NCI-H1930 (cell line): ENCODE results near the gene MATCAP1.

ENCODE experiments used
- DNase-seq, 2 experiments: peaks; one replicate each; lab custom pipeline; 2025; lab: John Stamatoyannopoulos, UW

Gene MATCAP1

GRCh38 chr16:67183627-67184452, at the start of gene MATCAP1:
Gene MATCAP1 (minus strand): TSS chr16:67183963. CDS start chr16:67180610, 3,353 bp downstream.
- peak; percentile 90 for DNase-seq

DNA sequence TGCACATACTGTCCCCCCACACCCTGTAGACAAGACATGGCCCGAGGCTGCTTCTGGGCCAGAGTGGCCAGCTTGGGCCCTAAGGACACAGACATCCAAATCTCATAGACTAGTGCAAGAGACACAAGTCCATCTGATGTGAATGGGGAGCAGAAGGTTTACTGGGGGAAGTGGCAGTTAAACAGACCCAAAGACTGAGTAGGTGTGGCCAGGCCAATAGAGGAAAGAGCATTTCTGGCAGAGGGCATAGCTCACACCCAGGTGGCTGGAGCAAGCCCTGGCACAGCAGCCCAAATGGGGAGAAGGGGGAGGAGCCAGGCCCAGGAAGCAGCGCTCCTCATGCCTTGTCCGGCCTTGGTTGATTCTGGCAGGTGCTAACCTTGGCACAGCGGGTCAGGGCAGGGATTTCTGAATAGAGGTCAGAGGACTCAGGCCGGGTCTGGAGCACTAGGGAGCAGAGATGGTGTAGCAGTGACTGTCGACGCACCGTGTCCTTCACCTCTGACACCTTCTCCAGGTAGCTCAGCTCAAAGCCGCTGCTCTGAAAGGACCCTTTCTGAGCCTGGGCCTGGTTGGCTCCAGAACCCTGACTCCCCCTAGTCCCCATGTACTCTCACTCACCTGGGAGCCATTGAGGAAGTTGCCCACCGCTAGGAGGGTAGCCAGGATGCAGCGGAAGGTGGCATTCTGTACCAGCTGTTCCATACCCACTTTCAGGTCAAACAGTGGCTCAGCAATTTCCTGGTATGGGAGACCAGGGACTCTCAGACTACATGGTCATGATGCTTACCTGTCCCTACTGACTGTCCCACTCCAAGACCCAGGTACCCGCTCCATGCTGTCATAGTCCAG, 47.3 kb upstream of the MATCAP1 start:
- no peak for DNase-seq

GRCh38 chr16:67229906-67230808, 46.4 kb upstream of the MATCAP1 start:
- DNase-seq = no peak

- no peak for DNase-seq
Measured at GRCh38 chr16:67228905-67229304, 45.1 kb upstream of the MATCAP1 start.

DNA sequence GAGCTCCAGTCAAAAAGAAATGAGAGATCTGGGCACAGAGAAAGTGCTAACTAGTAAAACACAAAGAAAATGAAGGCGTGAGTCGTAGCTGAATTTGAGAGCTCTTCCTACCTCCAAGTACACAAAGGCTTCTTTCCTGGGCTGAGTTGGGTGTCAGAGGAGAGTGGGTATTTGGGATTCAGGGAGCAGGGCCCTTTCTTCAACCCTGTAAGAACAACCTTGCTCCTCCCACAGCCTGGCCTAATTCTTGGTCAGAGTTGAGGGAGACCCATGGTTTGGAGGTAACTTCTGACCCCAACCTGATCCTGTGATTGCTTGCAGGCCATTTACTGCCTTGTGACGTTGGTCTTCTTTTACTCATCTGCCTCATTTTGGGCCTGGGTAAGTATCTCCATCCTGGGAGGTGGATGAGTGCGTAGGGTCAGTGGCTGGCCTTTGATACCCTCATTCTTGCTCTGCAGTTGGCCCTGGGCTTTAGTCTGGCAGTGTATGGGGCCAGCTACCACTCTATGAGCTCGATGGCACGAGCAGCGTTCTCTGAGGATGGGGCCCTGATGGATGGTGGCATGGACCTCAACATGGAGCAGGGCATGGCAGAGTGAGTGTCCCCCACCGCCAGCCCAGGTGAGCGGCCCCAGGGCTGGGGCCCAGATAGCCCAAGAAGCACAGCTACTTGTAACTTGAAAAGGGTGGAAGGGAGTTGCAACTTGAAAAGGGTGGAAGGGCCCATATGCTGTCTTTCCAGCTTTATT, 44.4 kb upstream of the MATCAP1 start:
- no peak for DNase-seq

GRCh38 chr16:67227567-67227921, 43.8 kb upstream of the MATCAP1 start:
- DNase-seq = no peak

DNA sequence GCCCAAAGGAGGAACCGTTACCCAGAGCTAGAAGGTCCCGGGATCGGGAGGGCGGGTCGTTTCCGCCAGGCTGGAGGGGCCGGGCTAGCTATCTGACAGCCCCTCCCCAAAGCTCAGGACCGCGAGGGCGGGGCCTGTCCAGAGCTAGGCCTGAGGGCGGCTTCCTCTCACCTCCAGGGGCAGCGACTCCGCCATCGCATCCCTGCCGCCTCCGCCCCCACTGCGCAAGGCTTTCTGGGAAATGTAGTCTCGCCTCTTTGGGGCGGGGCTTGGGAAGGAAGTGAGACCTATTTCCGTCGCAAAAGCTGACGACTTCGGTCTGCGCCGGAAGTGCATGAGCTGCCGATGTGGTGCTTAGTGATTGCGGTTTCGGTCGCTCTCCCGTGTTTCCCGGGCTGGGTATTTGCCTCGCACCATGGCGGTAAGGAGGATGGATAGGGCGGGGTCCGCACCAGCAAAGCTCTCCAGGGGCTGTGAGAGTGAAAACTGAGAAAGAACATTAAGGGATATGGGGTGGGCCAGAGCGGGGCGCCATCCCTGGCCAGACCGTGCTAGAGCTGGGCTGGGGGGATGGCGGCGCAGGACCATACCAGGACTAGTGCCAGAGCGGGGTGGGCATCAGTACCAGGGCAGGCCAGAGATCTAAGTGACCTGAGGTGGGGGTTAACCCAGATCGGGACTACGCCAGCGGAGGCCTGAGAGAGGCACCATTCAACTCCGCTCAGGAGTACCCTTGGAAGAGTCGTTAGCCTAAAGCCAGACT, 43.2 kb upstream of the MATCAP1 start, which contains the start of gene TMEM208:
TMEM208 (plus strand) TSS at position 327 of the 763 bp plus-strand sequence; CDS start at position 416, 89 bp downstream.
- peak; percentile 93 to 95 for DNase-seq

- no peak for DNase-seq
Measured at GRCh38 chr16:67226295-67226803, 42.6 kb upstream of the MATCAP1 start.

DNA sequence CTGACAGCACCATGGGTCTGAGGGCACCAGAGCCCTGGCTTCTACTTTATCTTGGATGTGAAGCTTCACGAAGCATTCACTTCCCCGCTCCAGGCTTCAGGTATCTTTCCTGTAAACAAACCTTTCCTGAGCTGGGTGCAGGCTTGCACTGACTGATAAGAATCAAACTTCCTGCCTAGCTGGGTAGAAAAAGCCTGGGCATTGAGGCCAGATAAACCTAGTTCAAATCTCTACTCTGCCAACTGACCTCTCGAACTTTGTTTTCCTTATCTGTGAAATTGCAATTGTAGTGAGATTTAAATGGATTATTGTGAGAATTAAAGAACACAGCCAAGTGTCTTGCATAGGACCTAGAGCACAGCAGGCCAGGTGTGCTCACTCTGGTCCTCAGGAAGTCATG, 40.2 kb upstream of the MATCAP1 start:
- no peak for DNase-seq

DNA sequence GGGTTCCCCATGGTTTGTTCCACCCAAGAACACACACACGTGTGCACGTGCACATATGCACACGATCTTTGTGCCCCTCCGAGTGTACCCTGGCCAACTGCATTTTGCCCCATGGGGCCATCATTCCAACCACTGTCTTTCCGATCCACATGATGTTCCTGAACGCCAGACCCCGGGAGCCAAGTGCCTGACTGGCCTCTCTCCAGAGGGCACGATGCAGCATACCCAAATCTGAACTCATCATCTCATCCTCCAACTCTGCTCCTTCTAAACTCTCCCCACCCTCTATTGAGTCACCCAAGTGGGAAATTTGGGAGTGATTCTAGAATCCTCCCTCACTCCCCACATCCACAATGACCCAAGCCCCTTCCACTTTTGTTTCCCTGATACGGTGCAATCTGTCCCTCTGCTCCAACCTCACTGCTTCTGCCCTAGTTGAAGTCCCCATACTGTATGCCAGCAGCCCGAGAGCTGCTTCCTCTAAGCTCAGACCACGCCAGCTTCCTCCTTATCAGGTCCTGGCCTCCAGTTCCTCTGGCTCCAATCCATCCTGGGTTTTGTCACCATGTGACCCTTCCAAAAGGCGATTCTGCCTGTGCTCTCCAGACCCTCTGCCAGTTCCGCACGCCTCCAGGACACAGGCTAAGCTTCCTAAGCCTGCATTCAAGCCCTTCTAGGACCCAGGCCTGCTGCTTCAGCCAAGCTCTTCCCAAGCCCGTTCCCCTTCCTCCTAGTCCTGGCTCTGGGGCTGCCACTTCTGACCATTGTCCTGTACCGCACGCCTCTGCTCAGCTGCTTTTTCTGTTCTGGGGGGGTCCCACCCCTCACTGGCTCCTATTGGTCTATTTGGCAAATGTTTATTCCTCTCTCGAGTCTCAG, 33.1 kb upstream of the MATCAP1 start:
- no peak for DNase-seq

- no peak for DNase-seq
Measured at GRCh38 chr16:67215706-67216105, 31.9 kb upstream of the MATCAP1 start.

GRCh38 chr16:67213197-67214019, 29.6 kb upstream of the MATCAP1 start:
- DNase-seq = no peak

DNA sequence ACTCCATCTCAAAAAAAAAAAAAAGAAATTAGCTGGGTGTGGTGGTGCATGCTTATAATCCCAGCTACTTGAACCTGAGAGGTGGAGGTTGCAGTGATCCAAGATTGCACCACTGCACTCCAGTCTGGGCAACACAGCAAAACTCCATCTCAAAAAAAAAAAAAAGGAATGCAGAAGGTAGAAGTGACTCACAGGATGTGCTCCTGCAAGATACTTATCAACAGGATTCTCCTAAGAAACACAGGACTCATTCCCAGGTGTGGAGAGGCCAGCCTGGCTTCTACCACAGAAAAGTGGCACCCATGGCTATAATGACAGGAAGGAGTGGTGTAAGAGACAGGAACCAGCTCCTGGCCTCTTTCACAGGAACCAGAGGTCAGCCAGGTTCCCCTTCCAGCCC, 29.0 kb upstream of the MATCAP1 start:
- DNase-seq = no peak

DNA sequence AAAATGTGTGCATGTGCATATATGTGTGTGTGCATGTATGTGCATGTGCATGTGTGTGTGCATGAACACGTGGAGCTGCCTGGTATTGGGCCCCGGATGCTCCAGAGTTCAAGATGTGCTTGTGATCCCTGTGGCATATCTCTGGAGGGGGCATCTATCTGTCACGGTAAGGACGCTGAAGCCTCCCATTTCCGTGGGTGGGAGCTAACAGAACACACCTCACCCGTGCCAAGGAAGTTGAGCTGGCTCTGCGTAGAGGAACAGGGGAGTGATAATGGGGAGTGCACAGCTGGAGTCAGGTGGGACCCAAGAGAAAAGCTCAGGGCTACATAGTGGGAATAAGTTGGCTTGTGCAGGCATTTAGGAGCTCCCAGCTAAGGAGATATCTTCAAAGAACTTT, 27.9 kb upstream of the MATCAP1 start:
- DNase-seq = no peak

DNA sequence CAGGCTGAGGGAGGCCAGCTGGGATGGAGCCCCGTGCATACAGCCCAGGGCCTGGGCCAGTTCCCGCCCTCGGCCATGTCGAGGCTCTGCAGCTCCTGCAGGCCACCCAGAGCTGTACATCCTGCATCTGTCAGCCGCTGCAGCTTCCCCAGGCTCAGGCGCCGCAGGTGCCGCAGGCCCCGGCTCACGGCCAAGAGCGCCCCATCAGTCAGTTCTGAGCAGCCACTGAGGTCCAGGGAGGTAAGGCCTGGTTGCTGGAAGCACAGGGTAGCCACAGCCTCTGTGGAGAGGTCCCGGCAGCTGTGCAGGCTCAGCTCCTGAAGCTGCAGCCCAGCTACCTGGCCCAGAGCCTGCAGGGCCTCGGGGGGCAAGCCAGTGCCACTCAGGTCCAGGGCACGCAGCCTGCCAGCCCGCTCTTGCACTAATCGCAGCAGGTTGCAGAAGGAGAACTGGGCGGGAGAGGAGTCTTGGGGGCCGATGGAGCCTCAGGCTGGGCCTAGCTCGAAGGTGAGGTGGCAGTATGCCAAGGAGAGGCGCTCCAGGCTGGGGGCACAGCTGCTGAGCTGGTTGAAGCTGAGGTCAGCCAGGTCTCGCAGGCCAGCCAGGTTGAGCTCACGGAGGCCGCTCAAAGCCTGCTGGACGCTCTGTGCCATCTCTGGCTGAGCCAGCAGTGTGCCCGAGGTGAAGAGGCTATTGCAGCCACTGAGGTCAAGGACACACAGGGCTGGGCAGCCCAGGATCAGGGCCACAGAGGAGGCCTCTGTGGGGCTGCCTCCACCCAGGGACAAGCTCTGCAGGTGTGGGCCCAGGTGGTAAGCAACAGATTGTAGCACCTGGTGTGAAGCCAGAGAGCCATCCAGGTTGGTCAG, 26.5 kb upstream of the MATCAP1 start:
- DNase-seq = no peak

DNA sequence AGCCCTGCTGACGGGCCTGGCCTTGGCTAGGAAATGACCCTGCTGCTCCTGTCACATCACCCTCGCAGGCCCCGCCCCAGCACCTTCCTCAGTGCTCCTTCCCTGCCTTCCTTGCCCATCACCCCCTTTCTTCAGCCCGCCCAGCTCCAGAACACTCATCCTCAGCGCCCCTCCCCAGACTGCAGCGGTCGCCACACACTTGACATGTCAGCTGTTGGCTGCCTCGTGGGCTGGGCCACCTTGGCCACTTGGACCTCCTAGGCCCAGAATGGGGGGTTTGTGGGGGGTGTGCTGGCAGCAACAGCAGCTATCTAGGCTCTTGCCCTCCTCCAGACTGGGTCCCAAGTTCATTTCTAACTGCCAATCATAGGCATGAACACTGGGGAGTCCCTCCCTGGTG, 25.8 kb upstream of the MATCAP1 start:
- DNase-seq = no peak

GRCh38 chr16:67208154-67208896, 24.6 kb upstream of the MATCAP1 start:
- DNase-seq = no peak
